Fibroblast of the aortic adventitia (primary cell): Measurements from ENCODE around the gene SFTA2. TPM values are rescaled to one million over a fixed set of nuclear protein-coding genes. Genes with fewer than 3 reads are reported as not detected.
A peak's percentile ranks its signal among the peaks of the same experiment; 100 is the strongest.

Source experiments
- DNase-seq: peaks from one replicate; pipeline ENCODE4 v3.0.0-alpha.2; 2010; ENCODE audit warnings: low read depth
- H3K4me3 ChIP-seq: 2 replicates; pipeline ENCODE4 v1.5.1; 2011; ENCODE audit warnings: low read depth, mild to moderate bottlenecking, control low read depth, low read length, moderate library complexity
- CTCF ChIP-seq: IDR thresholded peaks from 2 replicates; pipeline ENCODE4 v1.5.1; 2011; ENCODE audit warnings: mild to moderate bottlenecking, low read length, control low read depth, inconsistent platforms; ENCODE audit not compliant: insufficient read depth
- total RNA-seq: library from RNA; depleted of rRNA; stranded (reverse); fragments of >200 nt; gene quantifications from 2 replicates; pipeline ENCODE4 v1.2.3, GENCODE V29; 2012; ENCODE audit warnings: low replicate concordance

The SFTA2 gene
- total RNA-seq, 1 donor, result not detected

GRCh38 chr6:30944051-30944450, 12.1 kb upstream of the SFTA2 start:
- H3K4me3 ChIP-seq, result no peak overlapping the region
- TF ChIP-seq CTCF, result no peak
- DNase-seq, result no peak

DNA sequence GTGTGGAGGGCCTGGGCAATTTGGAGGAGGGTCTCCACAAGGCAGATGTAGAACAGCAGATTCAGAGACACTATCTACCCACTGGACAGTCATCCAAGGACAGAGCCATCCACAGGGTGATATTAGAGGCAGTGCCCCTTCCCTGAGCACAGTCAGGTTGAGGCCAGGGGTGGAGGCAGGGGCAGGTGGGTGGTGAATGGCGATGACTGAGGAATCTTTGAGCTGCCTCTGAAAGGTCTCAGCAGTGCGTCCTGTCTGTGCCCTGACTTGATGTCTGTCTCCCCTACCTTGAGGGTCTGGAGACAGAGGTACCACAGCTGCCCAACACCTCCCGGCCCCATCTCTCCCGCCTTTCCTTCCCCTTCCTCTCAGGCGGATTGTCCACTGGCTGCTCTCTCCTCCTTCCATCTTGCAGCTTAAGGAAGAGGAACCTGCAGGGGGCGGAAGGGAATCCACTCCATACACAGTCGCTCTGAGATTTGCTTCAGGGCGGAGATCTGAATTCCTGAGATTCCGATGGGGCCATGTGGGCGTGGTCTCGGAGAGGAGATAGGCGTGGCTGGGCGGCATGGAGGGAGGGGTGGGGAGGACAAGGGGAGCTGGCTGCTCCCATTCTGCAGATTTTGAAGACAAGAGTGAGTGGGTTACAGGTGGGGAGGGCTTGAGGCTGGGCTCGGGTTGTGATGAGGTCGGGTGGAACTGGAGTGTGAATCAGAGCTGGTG, 10.5 kb upstream of the SFTA2 start:
- no peak overlapping the region for H3K4me3 ChIP-seq
- TF ChIP-seq CTCF, result peak; percentile 72
- DNase-seq, result peak; percentile 81

- TF ChIP-seq CTCF, result no peak
- H3K4me3 ChIP-seq, result no peak within 1 kb of the TSS
- DNase-seq, result no peak
These were observed 8.5 kb upstream of the SFTA2 start, which contains the start of gene MUCL3 for GRCh38 chr6:30940361-30940986. MUCL3 (plus strand) TSS chr6:30940973; CDS start chr6:30941000, 27 bp downstream.

DNA sequence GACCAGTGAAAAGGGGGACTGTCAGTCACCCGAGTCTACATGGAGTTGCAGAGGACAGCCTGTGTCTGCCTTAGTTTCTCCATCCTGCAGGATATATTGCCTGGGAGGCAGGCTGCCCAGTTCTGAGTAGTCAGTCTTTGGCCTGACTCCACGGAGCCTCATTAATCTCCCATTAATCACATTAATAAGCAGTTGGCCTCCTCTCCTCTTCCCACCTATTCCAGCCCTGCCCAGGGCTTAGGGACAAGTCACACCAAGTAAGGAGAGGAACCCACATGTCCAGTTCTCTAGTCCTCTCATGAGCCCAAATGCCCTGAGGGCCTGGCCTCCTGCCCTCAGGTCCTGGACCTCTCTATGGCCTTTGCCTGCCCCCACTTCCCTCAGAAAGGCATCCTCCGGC, 7.5 kb upstream of the SFTA2 start:
- no peak for TF ChIP-seq CTCF
- no peak overlapping the region for H3K4me3 ChIP-seq
- DNase-seq, result peak; percentile 15

DNA sequence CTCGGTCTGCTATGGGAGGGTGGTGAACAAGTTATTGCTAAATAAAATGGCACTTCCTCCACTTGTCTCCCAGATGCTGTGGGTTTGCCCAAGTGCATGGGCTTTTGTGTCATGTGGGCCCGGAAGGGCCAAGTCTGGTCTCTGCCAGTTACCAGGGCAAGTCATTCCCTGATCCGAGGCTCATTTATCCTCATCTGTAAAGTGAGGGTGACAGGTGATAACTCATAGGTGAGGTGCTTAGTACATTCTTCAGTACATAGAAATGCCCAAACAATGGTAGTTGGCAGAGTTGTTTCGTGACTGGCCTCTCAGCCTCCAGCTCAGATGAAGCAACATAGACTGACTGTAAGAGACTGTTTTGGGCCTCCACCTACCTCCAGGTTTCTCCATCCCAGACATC, 6.8 kb upstream of the SFTA2 start:
- no peak overlapping the region for H3K4me3 ChIP-seq
- no peak for TF ChIP-seq CTCF
- no peak for DNase-seq

DNA sequence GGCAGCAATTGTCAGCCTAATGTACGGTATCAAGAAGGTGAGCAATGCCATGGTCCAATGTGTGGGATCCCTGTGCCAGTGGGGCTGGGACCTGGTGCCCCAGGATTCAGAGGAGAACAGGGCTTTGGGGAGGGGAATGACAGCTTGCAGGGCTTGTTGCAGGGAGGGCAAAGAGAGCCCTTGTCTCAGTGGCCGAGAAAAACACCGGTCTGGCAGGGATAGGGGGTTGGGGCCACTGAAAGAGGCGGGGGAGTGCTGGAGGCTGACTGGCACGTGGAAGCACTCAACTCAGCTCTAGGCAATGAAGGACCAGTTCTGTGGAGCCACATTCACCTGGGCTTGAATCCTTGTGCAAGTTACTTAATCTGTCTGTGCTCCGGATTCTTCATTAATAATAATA, 5.3 kb upstream of the SFTA2 start:
- no peak overlapping the region for H3K4me3 ChIP-seq
- DNase-seq, result no peak
- TF ChIP-seq CTCF, result no peak
